OCI-LY7 (cell line): Measurements from ENCODE around the gene GPR55. TPM values are rescaled to one million over a fixed set of nuclear protein-coding genes. Genes with fewer than 3 reads are reported as not detected.

Experiments used
- BruUV-seq: library from RNA; stranded (reverse); fragments of 400-500 nt; replicated peaks from 2 replicates; lab custom pipeline; 2021; lab: Mats Ljungman, UMichigan
- CTCF ChIA-PET: fragments of 300-600 bp; sonication (Branson Sonifier 250); formaldehyde crosslinking; loops from one replicate; lab custom pipeline; 2022; ENCODE audit warnings: antibody characterized with exemption; ENCODE audit not compliant: unreplicated experiment; lab: Charles Lee
- POLR2A ChIA-PET: fragments of 300-600 bp; sonication (Branson Sonifier 250); formaldehyde crosslinking; loops from one replicate; lab custom pipeline; 2022; ENCODE audit warnings: antibody characterized with exemption; lab: Charles Lee
- DNase-seq: peaks from one replicate; pipeline ENCODE4 v3.0.0-alpha.2; 2015; ENCODE audit warnings: low spot score
- H2AFZ ChIP-seq: fragments of 200-600 bp; sonication (generic), shearing (Covaris generic); 2 replicates; pipeline ENCODE4 v1.6.1; 2014; ENCODE audit warnings: mild to moderate bottlenecking, antibody characterized with exemption, low read length, moderate library complexity
- H3K27ac ChIP-seq: fragments of 200-600 bp; sonication (generic); 2 replicates; pipeline ENCODE4 v1.5.1; 2014; ENCODE audit warnings: mixed run types, low read depth, mild to moderate bottlenecking, moderate library complexity, low read length, inconsistent platforms; ENCODE audit not compliant: poor library complexity, severe bottlenecking
- H3K36me3 ChIP-seq: fragments of 200-600 bp; sonication (generic); 2 replicates; pipeline ENCODE4 v1.6.1; 2014; ENCODE audit warnings: mild to moderate bottlenecking, antibody characterized with exemption, low read length, moderate library complexity, mixed read lengths; ENCODE audit not compliant: insufficient read depth
- H3K4me1 ChIP-seq: fragments of 200-600 bp; sonication (generic); 2 replicates; pipeline ENCODE4 v1.5.1; 2014; ENCODE audit warnings: mild to moderate bottlenecking, low read length; ENCODE audit not compliant: insufficient read depth, poor library complexity, severe bottlenecking
- H3K4me2 ChIP-seq: fragments of 200-600 bp; sonication (generic); 2 replicates; pipeline ENCODE4 v1.6.1; 2014; ENCODE audit warnings: mild to moderate bottlenecking, low read length
- H3K4me3 ChIP-seq: fragments of 200-600 bp; sonication (generic); 2 replicates; pipeline ENCODE4 v1.5.1; 2014; ENCODE audit warnings: mild to moderate bottlenecking, low read depth, low read length; ENCODE audit not compliant: poor library complexity, severe bottlenecking
- H3K79me2 ChIP-seq: fragments of 200-600 bp; sonication (generic); 2 replicates; pipeline ENCODE4 v1.6.1; 2016; ENCODE audit warnings: low read depth, mild to moderate bottlenecking, low read length, moderate library complexity, mixed read lengths; ENCODE audit not compliant: insufficient read depth
- H3K9me2 ChIP-seq: fragments of 200-600 bp; sonication (generic); 2 replicates; pipeline ENCODE4 v1.6.1; 2016; ENCODE audit warnings: mild to moderate bottlenecking, low read length, mixed read lengths; ENCODE audit not compliant: insufficient read depth
- H3K9me3 ChIP-seq: fragments of 200-600 bp; sonication (generic); 2 replicates; pipeline ENCODE4 v1.6.1; 2014; ENCODE audit warnings: mild to moderate bottlenecking, mixed run types, low read length, mixed read lengths
- H4K20me1 ChIP-seq: fragments of 200-600 bp; sonication (generic); 2 replicates; pipeline ENCODE4 v1.6.1; 2014; ENCODE audit warnings: mild to moderate bottlenecking, antibody characterized with exemption, low read length, moderate library complexity, mixed read lengths; ENCODE audit not compliant: insufficient read depth
- EZH2phosphoT487 ChIP-seq: fragments of 200-600 bp; sonication (generic); IDR thresholded peaks from 2 replicates; pipeline ENCODE4 v1.6.1; 2018; ENCODE audit warnings: low read depth, borderline replicate concordance, mild to moderate bottlenecking, mixed run types, antibody characterized with exemption, low read length, moderate library complexity, mixed read lengths
- intact Hi-C: fragments of 100-400 bp; cut with micrococcal nuclease; formaldehyde crosslinking; loops from one replicate; pipeline ENCODE4 v1.10.0; 2022; ENCODE audit not compliant: unreplicated experiment
- total RNA-seq, 2 experiments: library from RNA; depleted of rRNA in 1 of 2; stranded (reverse); fragments of >200 nt in 1 of 2; shearing (Covaris generic) in 1 of 2; gene quantifications; 2 replicates each; pipeline ENCODE4 v1.2.3, GENCODE V29; 2014 to 2022
- TF ChIP-seq, protein P1 (sequence below): fragments of 200-600 bp; sonication (generic); conservative IDR thresholded peaks from 2 replicates; pipeline ENCODE4 v1.5.1; 2014; ENCODE audit warnings: mild to moderate bottlenecking, antibody characterized with exemption, low read length, moderate library complexity, mixed read lengths

The GPR55 gene
- total RNA-seq, 2 experiments from 2014 or later, result 0.22 TPM; not detected in 1

- H4K20me1 ChIP-seq, result no peaks in the 10 kb centered on the region
- ChIA-PET CTCF (no interaction called here), POLR2A (no interaction called here)
- no peaks in the 10 kb centered on the region for H3K9me2 ChIP-seq
- TF ChIP-seq, protein P1, sequence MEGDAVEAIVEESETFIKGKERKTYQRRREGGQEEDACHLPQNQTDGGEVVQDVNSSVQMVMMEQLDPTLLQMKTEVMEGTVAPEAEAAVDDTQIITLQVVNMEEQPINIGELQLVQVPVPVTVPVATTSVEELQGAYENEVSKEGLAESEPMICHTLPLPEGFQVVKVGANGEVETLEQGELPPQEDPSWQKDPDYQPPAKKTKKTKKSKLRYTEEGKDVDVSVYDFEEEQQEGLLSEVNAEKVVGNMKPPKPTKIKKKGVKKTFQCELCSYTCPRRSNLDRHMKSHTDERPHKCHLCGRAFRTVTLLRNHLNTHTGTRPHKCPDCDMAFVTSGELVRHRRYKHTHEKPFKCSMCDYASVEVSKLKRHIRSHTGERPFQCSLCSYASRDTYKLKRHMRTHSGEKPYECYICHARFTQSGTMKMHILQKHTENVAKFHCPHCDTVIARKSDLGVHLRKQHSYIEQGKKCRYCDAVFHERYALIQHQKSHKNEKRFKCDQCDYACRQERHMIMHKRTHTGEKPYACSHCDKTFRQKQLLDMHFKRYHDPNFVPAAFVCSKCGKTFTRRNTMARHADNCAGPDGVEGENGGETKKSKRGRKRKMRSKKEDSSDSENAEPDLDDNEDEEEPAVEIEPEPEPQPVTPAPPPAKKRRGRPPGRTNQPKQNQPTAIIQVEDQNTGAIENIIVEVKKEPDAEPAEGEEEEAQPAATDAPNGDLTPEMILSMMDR, result peak; percentile 26; the same call in 1 of the 2 replicates
- no peak for TF ChIP-seq EZH2phosphoT487
- no peak overlapping the region for H3K27ac ChIP-seq
- no peak overlapping the region for H2AFZ ChIP-seq
- no TSS peak for BruUV-seq
- H3K4me3 ChIP-seq, result no peak overlapping the region
- no peaks in the 10 kb centered on the region for H3K79me2 ChIP-seq
- H3K36me3 ChIP-seq, result no peaks in the 10 kb centered on the region
- H3K4me1 ChIP-seq, result no peaks in the 10 kb centered on the region
- intact Hi-C loops, result no loop called here
- no peak overlapping the region for H3K4me2 ChIP-seq
- H3K9me3 ChIP-seq, result no peaks in the 10 kb centered on the region
- DNase-seq, result peak; percentile 53
Measured at GRCh38 chr2:230866756-230867523, 58.1 kb downstream of the GPR55 start.

DNA sequence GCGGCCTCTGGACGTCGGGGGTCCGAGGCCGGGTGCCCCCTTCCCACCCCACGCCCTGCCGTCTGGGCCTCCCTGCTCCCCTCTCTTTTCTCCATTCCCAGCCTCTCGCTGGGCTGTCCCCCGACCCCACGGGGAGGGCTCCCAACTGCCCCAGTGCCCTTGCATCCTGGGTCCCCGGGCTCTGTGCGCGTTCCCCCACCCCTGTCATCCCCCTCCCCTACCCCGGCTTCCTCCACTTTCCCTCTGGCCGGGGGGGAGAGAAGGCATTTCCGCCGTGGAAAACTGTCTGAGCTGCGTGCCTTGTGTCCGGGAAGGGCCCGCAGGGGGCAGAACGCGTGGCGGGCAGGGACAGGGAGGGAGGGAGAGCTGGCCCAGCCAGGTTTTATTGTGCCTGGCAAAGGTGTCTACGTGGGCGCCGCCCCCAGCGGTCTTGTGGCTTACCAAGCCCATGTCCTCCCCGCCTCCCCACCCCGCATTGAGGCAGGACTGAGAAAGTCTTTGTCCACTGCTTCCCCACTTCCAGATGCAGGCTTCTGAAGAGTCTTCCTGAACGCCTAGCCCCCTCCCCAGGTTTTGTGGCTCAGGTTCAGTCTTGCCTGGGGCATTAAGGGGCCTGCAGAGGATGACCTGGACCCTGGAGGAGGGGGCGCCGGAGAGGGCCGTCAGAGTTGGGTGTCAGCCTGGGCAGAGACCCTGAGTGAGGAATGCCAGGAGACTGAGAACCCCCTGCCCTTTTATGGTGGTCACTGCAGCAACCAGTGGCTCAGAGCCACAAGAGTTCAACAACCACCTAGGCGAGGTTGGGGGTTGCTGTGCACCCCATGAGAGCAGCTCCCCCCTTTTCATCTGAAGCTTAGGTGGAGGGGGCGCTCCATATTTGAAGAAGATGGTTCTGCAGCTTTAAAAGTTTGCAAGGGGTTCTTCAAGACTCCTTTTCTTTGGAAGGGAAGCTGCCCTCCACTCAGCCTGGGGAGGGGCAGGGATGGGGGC, 59.0 kb downstream of the GPR55 start:
- intact Hi-C loops, result no loop called here
- POLR2A ChIA-PET, result no interaction called here
- H3K27ac ChIP-seq, result no peak overlapping the region

More for the DNA sequence above, 59.0 kb downstream of the GPR55 start:
- Histone ChIP-seq H3K36me3 (no peaks in the 10 kb centered on the region), H3K79me2 (no peaks in the 10 kb centered on the region), H3K4me3 (no peak overlapping the region), H3K9me2 (no peaks in the 10 kb centered on the region), H4K20me1 (no peaks in the 10 kb centered on the region), H3K9me3 (no peaks in the 10 kb centered on the region), H2AFZ (no peak overlapping the region), H3K4me2 (no peak overlapping the region), H3K4me1 (no peaks in the 10 kb centered on the region)
- CTCF ChIA-PET, result no interaction called here
- no peak for DNase-seq
- TF ChIP-seq EZH2phosphoT487, result no peak
- TF ChIP-seq, protein P1, result no peak
- no TSS peak for BruUV-seq
